GM12872 (cell line): ENCODE results near the gene COMMD10.
A peak's percentile ranks its signal among the peaks of the same experiment; 100 is the strongest.

Experiments
- TF ChIP-seq, protein P1 (sequence below): IDR thresholded peaks from 3 replicates; pipeline ENCODE4 v1.5.1; 2011; ENCODE audit warnings: low read depth, mild to moderate bottlenecking, low read length, moderate library complexity; ENCODE audit not compliant: insufficient read depth

The COMMD10 gene

DNA sequence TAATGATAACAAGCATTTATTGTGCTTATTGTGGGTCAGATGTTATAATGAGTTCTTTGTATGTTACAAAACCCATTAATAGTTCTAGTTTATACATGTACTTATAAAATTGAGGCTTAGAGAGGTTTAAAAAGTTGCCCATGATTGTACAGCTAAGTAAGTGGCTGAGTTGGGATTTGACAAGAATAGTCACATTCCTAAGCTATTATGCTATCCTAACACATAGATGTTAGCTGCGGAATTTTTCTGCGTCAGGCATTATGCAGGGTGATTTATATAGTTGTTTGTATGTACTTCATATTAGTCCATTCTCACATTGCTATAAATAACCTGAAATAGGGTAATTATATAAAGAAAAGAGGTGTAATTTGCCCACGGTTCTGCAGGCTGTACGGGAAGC lies 12.5 kb downstream of the COMMD10 start:
- TF ChIP-seq, protein P1, sequence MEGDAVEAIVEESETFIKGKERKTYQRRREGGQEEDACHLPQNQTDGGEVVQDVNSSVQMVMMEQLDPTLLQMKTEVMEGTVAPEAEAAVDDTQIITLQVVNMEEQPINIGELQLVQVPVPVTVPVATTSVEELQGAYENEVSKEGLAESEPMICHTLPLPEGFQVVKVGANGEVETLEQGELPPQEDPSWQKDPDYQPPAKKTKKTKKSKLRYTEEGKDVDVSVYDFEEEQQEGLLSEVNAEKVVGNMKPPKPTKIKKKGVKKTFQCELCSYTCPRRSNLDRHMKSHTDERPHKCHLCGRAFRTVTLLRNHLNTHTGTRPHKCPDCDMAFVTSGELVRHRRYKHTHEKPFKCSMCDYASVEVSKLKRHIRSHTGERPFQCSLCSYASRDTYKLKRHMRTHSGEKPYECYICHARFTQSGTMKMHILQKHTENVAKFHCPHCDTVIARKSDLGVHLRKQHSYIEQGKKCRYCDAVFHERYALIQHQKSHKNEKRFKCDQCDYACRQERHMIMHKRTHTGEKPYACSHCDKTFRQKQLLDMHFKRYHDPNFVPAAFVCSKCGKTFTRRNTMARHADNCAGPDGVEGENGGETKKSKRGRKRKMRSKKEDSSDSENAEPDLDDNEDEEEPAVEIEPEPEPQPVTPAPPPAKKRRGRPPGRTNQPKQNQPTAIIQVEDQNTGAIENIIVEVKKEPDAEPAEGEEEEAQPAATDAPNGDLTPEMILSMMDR, result no peak

DNA sequence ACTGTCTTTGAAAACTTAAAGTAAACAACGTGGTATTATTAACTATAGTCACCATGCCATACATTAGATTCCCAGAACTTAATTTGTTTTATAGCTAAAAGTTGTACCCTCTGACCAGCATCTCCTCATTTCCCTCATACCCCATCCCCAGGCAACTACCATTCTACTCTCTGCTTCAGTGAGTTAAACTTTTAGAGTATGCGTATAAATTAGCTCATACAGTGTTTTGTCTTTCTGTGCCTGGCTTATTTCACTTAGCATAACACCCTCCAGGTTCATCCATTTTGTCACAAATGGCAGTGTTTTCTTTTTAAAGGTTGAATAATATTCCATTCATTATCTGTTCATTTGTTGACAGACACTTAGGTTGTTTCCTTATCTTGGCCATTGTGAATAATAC lies 14.2 kb downstream of the COMMD10 start:
- TF ChIP-seq, protein P1, result no peak

DNA sequence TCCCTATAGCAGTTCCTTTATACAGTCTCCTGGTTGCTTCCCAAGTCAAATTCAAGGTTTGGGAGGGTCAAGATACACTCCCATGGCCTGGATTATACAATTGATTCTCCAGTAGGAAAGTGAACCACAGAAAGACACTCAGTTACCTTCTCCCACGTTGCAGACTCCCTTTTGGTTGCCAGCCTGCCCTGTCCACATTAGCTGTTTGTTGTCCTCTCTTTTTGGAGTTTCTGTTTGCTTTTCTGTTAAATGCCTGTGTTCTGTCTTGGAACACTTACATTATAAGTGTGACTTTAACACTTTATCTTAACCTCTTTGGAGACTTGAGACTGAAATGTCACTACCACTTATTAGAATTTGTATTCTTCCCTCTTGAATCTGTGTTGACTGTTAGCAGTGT lies 30.3 kb downstream of the COMMD10 start:
- TF ChIP-seq, protein P1, result no peak

DNA sequence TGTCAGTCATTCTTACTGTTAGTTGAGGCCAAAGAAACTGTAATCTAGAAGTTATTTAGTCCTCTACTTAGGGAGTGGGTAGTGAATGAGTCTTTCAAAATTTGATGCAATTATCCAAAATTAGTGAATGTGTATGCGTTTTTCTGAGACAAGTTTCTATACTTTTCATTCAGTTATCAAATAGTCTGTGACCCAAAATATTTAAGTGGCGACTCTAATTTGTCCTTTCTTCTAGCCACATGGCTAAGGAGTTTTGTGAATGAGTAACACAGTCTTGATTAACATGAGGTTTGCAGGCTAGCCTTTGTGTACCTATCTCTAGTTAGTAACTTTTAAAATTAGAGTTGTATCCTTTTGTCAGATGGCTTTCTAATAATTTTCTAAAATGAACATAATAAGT lies 45.6 kb downstream of the COMMD10 start:
- TF ChIP-seq, protein P1, result no peak

DNA sequence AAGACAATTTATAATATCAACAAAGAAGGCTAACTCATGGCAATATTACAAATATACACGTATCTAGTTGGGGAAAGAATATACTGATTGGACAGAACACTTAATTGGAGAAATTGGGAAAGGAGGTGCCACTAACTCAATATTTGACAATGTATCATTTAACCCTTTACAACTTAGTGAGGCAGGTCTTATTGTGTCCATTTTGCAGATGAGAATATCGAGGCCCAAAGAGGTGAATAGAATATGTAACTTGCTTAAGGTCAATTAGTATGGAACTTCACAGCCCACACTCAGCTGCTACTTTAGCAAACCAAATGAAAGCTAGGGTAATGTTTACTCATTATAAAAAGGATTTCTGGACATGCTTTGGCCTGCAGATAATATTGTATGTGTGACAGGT lies 46.2 kb downstream of the COMMD10 start:
- TF ChIP-seq, protein P1, result no peak

DNA sequence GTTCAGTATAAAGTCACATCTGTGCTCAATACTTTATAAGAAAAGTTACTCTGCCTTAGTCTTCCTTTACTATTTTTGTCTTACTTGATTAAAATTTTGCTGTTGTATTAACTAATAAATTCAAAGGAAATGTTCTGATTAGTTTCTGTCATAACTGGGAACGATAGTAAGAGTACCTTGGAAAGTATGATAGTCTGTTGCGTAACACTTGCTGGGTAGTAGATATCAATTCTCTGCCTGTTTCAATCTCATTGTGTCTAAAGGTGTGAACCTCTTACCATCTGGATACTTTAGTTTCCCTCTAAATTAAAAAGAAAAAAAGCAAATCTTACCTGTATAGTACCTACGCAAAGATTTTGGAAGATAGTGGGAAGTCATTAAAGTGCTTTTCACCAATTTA lies 48.5 kb downstream of the COMMD10 start:
- TF ChIP-seq, protein P1, result no peak

DNA sequence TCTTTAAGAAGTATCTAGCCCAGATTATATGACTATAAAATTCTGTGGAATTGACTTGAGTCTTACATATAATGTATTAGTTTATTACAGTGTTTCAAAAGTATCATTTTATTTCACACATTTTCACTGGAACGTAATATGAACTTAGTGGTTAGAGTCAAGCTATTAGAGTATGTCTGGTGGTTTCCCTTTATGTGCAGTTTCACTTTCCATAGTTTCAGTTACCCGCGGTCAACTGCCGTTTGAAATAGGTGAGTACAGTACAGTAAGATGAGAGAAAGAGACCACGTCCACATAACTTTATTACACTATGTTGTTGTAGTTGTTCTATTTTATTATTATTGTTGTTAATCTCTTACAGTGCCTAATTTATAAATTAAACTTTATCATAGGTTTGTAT lies 50.5 kb downstream of the COMMD10 start:
- TF ChIP-seq, protein P1, result no peak

DNA sequence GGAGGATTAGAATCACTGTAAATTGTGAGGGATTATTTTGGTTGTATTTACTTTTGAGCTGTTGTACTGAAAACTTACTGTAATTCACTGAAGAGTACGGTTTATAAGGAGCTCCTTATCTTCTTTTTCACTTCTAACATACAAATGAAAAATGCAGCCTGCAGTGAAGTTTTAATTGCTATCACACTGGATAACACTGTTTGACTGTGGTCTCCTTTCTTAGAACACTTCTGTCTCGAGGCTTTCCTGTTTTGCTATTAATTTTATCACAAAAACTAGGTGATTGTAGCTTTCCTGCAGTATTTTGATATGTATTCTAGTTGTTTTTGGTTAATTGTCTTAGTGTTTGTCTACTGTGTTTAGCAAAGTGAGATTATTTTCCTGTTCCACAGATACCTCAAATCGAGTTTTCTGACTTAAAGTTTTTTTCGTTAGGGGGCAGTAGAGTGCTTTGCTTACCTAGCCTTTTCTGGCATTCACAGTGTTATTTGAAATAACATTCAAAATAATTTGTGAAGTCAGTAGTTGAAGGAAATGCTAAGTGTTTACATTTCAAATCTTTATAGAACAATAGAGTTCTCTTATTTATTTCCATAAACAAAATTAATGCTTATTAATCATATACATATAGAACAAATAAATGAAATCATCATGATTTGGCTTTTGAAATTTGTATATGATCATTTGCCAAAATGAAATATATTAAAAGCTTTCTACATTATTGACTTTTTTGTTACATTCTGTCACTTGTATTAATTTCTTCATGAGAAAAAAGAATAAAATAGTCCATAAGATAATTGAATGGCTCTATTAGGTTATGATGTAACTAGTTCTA lies 52.9 kb downstream of the COMMD10 start:
- TF ChIP-seq, protein P1, result peak; percentile 62
